Measurements from ENCODE around the gene SMYD3. TPM values are rescaled to one million over a fixed set of nuclear protein-coding genes. Genes with fewer than 3 reads are reported as not detected.

The SMYD3 gene
- polyA plus RNA-seq, 1 donor from 2014 or later: 48.6 TPM

- no peak overlapping the region for H2AFZ ChIP-seq (ENCODE audit: low read depth, low read length)
- H3K4me2 ChIP-seq (ENCODE audit: low read length): no peak overlapping the region
- H3F3A ChIP-seq (ENCODE audit: insufficient read depth, low read length, poor library complexity, severe bottlenecking): no peaks in the 10 kb centered on the region
- TF ChIP-seq TAF1 (IDR thresholded peaks at IDR 0.05; ENCODE audit: low read depth): no peak
- TF ChIP-seq EZH2 (IDR thresholded peaks at IDR 0.05; ENCODE audit: borderline replicate concordance, insufficient read depth, low read length, poor library complexity, severe bottlenecking): no peak
- no peak for TF ChIP-seq CTCF (IDR thresholded peaks at IDR 0.05; ENCODE audit: poor library complexity, severe bottlenecking)
- peak; percentile 37 for TF ChIP-seq REST (IDR thresholded peaks at IDR 0.05; ENCODE audit: borderline replicate concordance)
- TF ChIP-seq POLR2AphosphoS5 (IDR thresholded peaks at IDR 0.05): peak; percentile 96
- peak; percentile 99 for TF ChIP-seq EP300 (conservative IDR thresholded peaks at IDR 0.05; ENCODE audit: poor library complexity, severe bottlenecking)
- TF ChIP-seq RAD21 (conservative IDR thresholded peaks at IDR 0.05): peak; percentile 35
- no peaks in the 10 kb centered on the region for H4K20me1 ChIP-seq (ENCODE audit: insufficient read depth)
- no peaks in the 10 kb centered on the region for H3K9me2 ChIP-seq (ENCODE audit: insufficient read depth, low read length)
- no peak overlapping the region for H3K4me3 ChIP-seq (ENCODE audit: low read length)
- no peaks in the 10 kb centered on the region for H3K79me2 ChIP-seq (replicated peaks; ENCODE audit: insufficient read depth, low read length)
- no peaks in the 10 kb centered on the region for H3K36me3 ChIP-seq (ENCODE audit: insufficient read depth, low read length)
- no peaks in the 10 kb centered on the region for H3K9me3 ChIP-seq (ENCODE audit: low read length)
- H3K27me3 ChIP-seq (ENCODE audit: insufficient read depth, low read depth, low read length): no peaks in the 10 kb centered on the region
- no peak overlapping the region for H3K9ac ChIP-seq (ENCODE audit: low read length)
- H3K27ac ChIP-seq (ENCODE audit: low read length): peak overlapping the region; percentile 83
Measured at GRCh38 chr1:246158131-246158530, 348.9 kb downstream of the SMYD3 start.

GRCh38 chr1:246157516-246157915 is 349.6 kb downstream of the SMYD3 start:
- Histone ChIP-seq H3K9me3 (ENCODE audit: low read length) (no peaks in the 10 kb centered on the region), H3K9me2 (ENCODE audit: insufficient read depth, low read length) (no peaks in the 10 kb centered on the region), H3K9ac (ENCODE audit: low read length) (peak overlapping the region; percentile 40), H2AFZ (ENCODE audit: low read depth, low read length) (no peak overlapping the region), H3K4me3 (ENCODE audit: low read length) (peak overlapping the region; percentile 46), H3F3A (ENCODE audit: insufficient read depth, low read length, poor library complexity, severe bottlenecking) (no peaks in the 10 kb centered on the region), H3K36me3 (ENCODE audit: insufficient read depth, low read length) (no peaks in the 10 kb centered on the region), H3K27ac (ENCODE audit: low read length) (peak overlapping the region; percentile 83), H3K79me2 (replicated peaks; ENCODE audit: insufficient read depth, low read length) (no peaks in the 10 kb centered on the region), H3K27me3 (ENCODE audit: insufficient read depth, low read depth, low read length) (no peaks in the 10 kb centered on the region), H3K4me2 (ENCODE audit: low read length) (peak overlapping the region; percentile 53), H4K20me1 (ENCODE audit: insufficient read depth) (no peaks in the 10 kb centered on the region)
- TF ChIP-seq MXI1 (conservative IDR thresholded peaks at IDR 0.05; ENCODE audit: poor library complexity, severe bottlenecking) (no peak), POLR2AphosphoS5 (IDR thresholded peaks at IDR 0.05) (no peak), SMC3 (conservative IDR thresholded peaks at IDR 0.05; ENCODE audit: poor library complexity) (no peak), CTCF (IDR thresholded peaks at IDR 0.05; ENCODE audit: poor library complexity, severe bottlenecking) (no peak), EP300 (conservative IDR thresholded peaks at IDR 0.05; ENCODE audit: poor library complexity, severe bottlenecking) (no peak), TAF1 (IDR thresholded peaks at IDR 0.05; ENCODE audit: low read depth) (no peak), EZH2 (IDR thresholded peaks at IDR 0.05; ENCODE audit: borderline replicate concordance, insufficient read depth, low read length, poor library complexity, severe bottlenecking) (no peak), RAD21 (conservative IDR thresholded peaks at IDR 0.05) (no peak), REST (IDR thresholded peaks at IDR 0.05; ENCODE audit: borderline replicate concordance) (no peak)

Measured in neural cell (in vitro differentiated cells).